Mucosa of gallbladder (tissue), 1 donor: ENCODE data around the gene ELP1. TPM values are rescaled to one million over a fixed set of nuclear protein-coding genes. Genes with fewer than 3 reads are reported as not detected.
A peak's percentile ranks its signal among the peaks of the same experiment; 100 is the strongest.
"Not testable (repeated sequence)": the region's sequence is repeated elsewhere in the genome, so short reads cannot be mapped to it uniquely, and the experiment has no call there.

Source experiments
- DNase-seq: peaks from one replicate; pipeline ENCODE4 v3.0.0-alpha.2; 2020; ENCODE audit warnings: low spot score
- total RNA-seq: library from RNA; stranded (reverse); gene quantifications from one replicate; pipeline ENCODE4 v1.2.1, GENCODE V29; 2021
- donor health status: DM: no; HTN: no; CAD: no.

Gene ELP1
- total RNA-seq, 1 donor from 2014 or later, result 22.9 TPM

DNA sequence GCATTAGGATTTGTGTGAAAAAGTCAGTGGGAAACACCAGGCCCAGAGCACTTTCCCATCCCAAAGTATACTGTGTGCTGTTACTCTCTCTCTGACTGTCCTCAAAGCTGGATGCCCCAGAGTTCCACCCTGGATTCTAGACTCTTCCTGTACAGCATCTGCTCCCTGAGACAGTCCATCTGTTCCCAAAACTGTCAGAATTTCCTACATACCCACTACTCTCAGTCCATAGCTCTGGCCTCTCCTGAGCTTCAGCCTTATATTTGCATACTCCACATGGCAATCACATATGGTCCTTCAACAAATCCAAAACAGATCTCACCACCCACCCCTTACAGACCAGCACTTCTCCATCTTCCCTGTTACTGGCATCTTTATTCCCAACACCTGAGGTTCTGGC, 9.5 kb downstream of the ELP1 start:
- DNase-seq, result no peak

DNA sequence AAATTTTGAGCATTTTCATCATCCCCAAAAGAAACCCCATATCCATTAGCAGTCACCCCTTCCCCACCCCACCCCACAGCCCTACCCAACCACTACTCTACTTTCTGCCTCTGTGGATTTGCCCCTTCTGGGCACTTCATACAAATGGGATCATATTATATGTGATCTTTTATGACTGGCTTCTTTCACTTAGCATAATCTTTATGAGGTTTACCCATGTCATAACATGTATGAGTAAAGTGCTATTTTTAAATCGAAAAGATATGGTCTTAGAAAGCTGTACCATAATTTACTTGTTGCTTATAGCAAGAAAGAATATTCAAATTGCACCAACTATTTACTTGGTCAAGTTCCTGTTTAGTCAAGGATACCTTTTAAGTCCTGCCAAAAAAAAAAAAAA, 12.7 kb downstream of the ELP1 start:
- DNase-seq, result no peak

DNA sequence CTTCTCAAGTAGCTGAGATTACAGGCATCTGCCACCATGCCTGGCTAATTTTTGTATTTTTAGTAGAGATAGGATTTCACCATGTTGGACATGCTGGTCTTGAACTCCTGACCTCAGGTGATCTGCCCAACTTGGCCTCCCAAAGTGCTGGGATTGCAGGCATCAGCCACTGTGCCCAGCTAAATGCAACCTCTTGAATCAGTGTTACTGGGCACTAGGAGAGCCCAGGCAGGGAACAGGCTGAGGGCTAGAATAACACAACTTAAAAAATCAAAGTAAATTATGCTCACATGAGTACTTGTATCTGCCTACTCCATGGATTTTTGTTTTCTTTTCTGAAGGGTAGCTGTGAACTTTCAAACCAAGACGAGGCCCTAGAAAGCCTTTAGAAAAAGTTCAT, 13.5 kb downstream of the ELP1 start:
- DNase-seq, result not testable (repeated sequence)

DNA sequence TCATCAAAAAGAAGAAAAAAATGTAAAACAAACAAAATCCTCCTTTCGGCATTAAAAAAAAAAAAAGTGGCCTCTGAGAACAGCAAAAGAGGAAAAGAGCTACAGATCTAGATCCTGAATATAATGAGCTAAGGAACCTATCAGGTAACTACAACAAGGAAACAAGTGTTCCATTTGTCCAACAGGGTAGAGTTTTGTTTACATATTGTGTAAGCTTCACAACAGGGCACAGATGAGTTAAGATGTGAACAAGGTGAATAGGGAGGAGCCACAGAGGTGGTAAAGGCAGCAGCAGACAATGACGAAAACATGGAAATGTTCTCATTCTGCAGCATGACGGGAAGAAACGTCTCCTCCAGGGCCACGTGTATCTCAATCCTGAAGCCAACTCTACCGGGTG, 14.4 kb downstream of the ELP1 start:
- DNase-seq, result no peak

DNA sequence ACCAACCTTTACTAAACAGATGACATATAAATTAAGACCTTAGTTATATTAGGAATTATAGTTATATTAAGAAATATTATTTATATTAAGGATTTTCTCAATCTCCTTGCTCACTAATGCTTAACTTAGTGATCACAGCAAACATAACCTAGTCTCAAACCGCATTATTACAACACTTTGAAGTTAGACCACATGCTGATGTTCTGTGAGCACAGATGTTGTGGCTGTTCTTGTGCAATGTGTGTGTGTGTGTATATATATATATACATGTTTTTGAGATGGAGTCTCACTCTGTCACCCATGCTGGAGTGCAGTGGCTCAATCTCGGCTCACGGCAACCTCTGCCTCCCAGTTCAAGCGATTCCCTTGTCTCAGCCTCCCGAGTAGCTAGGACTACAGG, 20.5 kb downstream of the ELP1 start:
- no peak for DNase-seq

DNA sequence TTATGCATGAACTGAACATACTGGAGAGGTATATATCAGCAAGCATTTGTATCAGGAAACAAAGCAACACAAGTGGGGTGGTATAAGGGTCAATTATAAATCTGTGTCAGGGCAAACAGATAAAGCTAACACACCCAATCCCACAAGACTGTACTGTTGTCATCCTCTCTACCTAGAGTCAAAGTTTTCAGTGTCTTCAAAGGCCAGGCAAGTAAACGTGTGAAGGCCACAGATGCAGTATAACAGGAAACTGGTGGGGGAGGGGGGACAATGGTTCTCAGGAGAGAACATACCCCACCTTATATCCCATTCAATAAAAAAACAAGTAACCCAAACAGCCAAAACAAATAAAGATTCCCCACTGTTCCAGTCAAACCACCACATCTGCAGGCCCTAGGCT, 22.1 kb downstream of the ELP1 start:
- no peak for DNase-seq

DNA sequence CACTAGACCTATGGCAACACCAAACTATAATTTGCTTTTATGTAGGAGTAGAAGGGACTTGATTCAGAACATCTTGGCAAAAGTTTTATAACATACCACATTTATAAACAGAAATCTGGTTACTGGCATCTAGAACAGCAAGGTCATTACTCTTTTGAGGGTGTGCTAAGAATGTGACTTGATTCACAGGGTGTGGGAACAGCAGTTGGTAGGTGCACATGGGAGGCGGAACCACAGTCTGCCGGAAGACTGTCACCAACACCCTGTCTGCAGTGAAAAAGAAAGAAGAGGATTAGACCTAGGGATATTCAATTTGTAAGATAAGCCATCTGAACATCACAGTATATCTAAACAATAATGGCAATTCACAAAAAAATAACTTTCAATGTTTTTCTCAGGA, 23.0 kb downstream of the ELP1 start:
- no peak for DNase-seq

DNA sequence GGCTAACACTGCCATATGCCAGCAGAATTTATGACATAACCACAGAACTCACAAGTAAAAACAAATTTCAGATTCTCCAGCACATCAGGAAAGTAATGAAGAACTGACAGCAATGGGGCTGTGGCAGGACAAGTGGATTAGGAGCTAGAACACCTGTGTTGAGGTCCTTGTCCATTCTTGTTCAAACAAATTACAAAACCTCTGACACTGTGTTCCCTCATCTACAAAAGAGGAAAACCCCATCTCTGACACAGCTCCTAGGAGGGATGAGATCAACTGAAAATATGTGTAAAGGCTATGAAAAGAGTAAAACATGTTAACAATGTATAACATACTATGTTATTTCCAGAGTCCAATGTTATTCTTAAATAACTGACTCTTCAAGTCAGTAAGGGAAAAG, 23.5 kb downstream of the ELP1 start:
- no peak for DNase-seq

DNA sequence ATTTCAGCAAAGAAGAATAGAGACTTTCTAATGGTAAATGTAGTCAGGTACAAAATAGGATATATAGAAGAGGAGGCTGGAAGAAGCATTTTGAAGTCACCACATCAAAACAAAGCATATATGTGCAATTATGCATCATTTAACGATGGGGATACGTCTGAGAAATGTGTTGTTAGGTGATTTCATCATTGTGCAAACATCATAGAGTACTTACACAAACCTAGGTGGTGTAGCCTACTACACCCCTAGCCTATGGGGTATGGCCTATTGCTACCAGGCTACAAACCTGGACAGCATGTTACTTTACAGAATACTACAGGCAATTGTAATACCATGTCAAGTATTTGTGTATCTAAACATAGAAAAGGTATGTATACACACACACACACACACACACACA, 28.4 kb downstream of the ELP1 start:
- no peak for DNase-seq

DNA sequence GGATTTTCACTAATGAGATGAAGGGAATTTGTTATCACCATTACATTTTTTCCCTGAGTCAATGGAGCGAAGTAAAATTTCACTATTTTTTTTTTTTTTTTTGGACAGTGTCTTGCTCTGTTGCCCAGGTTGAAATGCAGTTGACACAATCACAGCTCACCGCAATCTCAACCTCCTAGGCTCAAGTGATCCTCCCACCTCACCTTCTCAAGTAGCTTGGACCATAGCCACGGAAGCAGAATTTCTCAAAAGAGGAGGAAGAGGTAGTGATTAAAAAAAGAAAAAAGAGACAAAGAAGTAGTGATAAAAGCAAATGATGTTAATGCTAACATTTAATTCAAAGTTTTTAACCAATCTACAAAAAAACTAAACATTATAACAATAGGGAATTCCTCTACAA, 29.8 kb downstream of the ELP1 start:
- no peak for DNase-seq

DNA sequence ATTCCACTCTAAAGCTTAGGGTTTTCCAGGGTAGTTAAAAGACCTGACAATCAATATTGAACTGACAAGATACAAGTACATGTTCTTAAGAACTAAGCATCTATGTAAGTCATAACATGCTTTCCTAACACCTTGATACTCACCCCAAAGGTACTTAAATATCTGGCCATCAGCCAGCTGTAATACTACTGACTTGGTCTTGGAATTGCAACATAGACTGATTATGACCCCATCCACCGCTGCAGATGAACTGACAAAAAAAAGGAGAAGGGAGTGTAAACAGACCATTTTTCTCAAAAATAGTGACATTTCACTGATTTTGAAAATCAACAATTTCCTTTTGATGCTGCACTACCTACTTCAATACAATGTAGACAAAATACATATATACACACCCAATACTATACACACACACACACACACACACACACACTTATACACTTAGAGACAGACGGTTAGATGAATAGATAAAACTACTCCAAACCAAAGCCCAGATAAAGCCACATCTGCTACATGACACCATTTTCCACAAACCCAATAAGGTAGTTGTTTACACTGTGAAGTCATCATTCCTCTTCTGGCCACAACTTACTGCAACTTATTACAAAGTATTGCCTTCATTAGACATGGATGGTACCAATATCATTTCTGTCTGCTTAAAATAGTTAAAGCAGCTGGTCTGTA, 30.4 kb downstream of the ELP1 start:
- no peak for DNase-seq

DNA sequence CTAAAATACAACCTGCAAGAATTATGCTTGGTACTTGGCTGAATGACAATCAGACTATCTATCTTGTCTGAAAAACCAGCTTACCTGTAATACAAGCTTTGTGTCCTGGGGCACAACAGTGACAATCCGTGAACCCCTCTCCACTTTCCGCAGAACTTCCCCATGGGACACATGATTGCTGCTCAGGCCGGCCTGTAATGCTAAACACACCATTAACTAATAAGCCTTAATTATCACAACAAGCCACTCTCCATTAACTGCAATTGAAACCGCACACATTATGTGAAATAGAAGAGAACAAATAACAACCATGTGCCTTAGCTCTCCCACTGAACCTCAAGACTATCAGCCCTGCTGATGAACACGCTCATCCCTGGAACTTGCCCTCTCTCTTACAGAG, 33.7 kb downstream of the ELP1 start:
- no peak for DNase-seq

DNA sequence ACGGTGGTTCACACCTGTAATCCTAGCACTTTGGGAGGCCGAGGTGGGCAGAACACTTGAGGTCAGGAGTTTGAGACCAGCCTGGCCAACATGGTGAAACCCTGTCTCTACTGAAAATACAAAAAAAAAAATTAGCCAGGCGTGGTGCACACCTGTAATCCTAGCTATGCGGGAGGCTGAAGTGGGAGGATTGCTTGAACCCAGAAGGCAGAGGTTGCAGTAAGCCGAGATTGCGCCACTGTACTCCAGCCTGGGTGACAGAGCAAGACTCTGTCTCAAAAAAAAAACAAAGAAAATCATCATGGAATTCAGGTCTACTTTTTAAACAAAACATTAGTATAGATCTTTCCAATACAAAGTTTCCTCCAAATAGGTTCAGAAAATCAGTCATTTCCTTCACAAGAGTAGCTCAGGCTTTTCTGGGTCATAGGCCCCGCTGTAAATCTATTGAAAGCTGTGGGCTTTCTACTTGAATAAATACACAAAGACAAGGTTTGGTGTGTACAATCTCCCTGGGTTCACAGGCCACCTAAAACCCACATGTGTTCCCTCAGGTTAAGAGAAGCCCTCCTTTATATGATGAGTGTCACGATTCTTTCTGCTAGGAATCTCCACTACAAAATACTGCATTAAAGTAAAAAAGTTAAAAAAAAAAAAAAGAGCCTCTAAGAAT, 34.8 kb downstream of the ELP1 start:
- not testable (repeated sequence) for DNase-seq

DNA sequence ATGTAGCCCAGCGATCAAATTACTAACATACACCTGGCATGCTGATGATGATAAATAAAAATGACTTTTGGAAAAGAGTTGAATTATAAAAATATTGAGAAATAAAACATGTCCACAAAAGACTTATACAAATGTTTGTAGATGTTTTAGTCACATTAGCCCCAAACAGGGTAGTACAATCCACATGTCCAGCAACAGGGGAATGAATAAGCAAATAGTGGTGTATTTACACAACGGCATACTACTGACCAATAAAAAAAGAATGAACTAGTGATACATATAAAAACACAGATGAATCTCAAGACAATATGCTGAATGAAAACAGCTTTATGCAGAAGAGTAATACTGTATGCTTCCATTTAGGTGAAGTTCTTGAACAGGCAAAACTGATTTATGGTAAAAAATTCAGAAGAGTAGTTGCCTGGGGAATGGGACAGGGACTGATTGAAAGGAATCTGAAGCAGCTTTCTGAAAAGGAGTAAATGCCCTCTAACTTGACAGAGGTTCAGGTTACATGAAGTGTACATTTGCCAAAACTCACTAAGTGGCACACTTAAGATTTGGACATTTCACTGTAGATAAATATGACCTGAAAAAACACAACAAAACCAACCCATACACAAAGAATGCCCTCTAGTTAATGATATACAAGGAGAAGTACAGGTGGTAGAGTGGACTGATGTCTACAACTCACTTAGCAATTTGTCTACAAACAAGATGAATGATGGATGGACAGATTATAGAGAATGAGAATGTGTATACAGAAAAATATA, 36.4 kb downstream of the ELP1 start:
- DNase-seq, result no peak

DNA sequence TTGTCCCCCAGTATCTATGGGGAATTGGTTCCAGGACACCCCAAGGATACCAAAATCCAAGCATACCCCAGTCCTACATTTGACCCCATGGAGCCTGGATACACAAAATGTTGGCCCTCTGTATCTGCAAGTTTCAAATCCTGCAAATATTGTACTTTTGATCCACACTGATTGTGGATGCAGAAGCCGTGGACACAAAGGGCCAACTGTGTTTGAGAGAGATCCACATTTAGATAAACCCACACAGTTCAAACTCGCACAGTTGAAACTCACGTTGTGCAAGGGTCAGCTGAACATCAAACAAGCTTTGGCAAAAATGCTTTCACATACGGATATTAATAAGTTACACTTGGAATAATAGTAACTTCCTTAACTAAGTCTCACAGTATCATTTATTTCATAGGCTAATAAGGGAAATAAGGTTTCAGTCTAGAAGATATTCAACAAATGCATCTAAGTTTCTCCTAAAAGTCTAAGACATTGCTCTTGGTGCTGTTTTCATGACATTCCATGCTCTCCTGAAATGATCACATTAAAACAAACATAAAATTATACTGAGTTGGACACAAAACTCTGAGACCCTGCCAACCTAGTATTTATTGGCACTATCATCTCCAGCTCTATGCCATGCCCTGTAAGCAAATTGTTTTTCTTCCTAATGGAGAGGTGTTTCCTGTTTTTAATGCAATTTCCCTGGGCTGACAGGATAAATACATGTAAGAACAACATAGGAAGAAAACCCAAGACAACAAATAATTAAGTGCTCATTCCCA, 39.5 kb downstream of the ELP1 start:
- DNase-seq, result no peak

DNA sequence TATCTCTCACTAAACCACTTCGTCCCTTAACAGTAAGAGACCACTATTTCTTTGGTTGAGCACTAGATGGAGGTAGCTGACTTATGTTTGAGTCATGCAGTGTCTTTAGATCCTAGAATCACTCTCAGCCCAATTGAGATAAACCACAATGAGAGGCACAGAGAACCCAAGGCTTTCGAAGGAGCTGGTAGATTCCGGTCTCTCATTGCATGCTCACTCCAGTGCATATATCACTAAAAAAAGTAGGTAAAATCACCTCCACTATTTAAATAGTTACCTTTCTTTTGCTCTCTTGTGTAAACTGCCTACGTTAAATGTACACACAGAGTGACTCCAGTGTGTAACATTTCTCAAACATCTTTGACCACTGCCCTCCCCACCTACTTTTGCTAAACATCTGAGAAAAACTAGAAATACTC, 44.3 kb downstream of the ELP1 start:
- no peak for DNase-seq

DNA sequence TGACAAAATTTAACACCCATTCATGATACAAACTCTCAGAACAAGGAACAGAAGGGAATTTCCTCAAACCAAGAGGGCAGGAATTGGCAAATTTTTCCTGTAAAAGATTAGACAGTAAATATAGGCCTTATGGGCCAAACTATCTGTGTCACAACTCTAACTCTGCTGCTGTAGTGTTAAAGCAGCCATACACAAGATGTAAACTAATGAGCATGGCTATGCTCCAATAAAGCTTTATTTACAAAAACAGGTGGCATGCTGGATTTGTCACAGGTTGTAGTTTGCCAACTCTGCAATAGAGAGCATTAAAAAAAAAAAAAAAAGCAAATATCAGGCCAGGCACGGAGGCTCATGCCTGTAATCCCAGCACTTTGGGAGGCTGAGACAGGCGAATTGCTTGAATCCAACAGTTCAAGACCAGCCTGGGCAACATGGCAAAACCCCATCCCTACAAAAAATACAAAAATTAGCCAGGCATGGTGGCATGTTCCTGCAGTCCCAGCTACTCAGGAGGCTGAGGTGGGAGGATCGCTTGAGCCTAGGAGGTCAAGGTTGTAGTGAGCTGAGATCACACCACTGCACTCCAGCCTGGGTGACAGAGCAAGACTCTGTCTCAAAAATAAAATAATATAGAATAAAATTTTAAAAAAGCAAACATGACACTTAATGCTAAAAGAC, 47.2 kb downstream of the ELP1 start:
- DNase-seq, result not testable (repeated sequence)

DNA sequence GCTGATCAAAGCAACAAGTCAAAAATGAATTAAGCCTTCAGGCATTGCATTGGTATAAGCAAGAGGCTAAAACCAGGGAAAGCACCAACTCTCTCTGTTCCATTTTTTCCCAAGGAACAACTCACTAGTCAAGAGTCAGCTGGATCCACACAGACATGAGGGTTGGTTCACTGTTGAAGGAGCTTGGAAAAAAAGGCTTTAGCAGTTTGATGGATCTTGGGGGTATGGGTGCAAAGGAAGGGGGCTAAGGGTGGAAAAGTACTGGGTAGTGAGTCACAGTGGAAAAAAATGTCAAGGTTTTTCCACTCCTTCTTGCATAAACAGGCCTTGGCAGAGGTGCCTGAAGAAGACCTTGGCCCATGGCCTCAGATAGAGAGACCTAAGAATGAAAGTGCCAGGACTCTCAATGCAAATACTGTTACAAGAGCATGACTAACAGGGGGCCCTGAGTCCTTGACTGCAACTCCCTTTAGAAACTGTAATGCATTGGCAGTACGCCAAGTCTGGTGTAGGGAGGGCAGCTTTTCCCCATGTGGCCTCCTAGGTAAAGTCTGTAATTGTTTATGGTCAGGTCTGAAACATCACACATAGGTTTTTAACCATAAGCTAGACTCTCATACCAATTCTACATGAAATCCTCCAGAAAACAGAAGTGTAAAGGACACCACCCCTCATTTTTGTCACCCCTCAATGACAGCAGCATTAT, 48.1 kb downstream of the ELP1 start:
- peak; percentile 25 for DNase-seq

DNA sequence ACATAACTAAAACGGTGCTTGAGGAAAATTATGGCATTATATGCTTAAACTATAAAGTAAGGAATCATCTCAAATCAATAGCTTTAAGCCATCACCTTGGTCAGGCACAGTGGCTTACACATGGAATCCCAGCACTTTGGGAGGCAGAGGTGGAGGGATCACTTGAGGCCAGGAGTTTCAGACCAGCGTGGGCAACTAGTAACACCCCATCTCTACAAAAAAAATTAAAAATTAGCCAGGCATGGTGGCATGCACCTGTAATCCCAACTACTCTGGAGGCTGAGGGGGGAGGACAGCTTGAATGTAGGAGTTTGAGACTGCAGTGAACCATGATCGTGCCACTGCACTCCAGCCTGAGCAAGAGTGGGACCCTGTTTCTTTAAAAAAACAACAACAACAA, 49.2 kb downstream of the ELP1 start:
- DNase-seq, result no peak

DNA sequence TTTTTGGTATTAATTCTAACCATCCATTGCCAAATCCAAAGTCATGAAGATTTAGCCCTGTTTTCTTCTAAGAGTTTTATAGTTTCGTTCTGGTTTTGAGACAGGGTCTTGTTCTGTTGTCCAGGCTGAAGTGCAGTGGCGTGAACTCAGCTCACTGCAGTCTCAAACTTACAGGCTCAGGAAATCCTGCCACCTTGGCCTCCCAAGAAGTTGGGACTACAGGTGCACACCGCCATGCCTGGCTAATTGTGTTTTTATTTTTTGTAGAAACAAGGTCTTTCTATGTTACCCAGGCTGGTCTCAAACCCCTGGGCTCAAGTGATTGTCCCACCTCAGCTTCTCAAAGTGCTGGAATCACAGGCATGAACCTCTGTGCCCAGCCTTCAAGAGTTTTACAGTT, 50.8 kb downstream of the ELP1 start:
- DNase-seq, result no peak
